Activated naive CD4-positive, alpha-beta T cell treated with Interleukin-2 at 50 U/mL for 16 hours (primary cell): ENCODE measurements around the gene TMEM98.
A peak's percentile ranks its signal among the peaks of the same experiment; 100 is the strongest.
"Not testable (repeated sequence)": the region's sequence is repeated elsewhere in the genome, so short reads cannot be mapped to it uniquely, and the experiment has no call there.

ENCODE experiments used
- DNase-seq: peaks from one replicate; pipeline ENCODE4 v3.0.0-alpha.2; 2020

TMEM98 gene

GRCh38 chr17:32943647-32944191 lies 15.8 kb downstream of the TMEM98 start:
- DNase-seq: no peak

GRCh38 chr17:32944248-32945020 lies 16.5 kb downstream of the TMEM98 start:
- DNase-seq: no peak

- DNase-seq: no peak
Observed at GRCh38 chr17:32946375-32947135, 18.6 kb downstream of the TMEM98 start.

DNA sequence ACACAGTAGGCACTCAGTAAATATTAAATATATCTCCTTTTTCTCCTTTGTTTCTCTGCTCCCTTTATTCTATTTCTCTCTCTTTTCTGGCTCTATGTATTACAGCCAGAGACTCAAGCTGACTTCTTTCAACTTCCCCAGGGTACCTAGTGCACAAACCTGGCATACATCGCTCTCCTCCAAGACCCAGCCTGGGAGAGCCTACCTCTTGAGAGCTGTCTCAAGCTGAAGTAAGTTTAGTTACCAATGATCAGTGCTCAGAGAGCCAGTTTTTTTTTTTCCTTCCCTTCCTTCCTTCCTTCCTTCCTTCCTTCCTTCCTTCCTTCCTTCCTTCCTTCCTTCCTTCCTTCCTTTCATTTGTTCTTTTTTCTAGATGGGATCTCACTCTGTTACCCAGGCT lies 19.8 kb downstream of the TMEM98 start:
- DNase-seq: no peak

- DNase-seq: no peak
Observed at GRCh38 chr17:32949181-32949580, 21.2 kb downstream of the TMEM98 start.

GRCh38 chr17:32952491-32952890 lies 24.5 kb downstream of the TMEM98 start:
- not testable (repeated sequence) for DNase-seq

- no peak for DNase-seq
Observed at GRCh38 chr17:32953045-32953444, 25.1 kb downstream of the TMEM98 start.

DNA sequence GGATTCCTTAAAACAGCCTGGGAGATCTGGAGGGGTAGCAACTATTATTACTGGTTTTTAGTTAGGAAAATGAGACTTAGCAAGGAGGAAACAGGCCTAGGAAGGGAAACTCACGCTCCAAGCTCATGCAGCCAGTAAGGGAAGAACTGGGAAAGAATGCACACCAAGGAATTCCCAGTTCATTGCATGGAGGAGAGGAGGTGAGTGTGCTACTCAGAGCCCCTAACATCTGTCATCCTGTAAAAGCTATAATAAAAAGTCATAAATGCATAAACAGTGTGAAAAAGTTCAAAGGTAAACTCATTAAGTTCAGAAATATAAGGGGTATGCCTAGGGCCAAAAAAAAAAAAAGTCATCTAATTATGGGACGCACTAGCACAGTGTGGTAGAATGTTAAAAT lies 25.9 kb downstream of the TMEM98 start:
- DNase-seq: no peak

- DNase-seq: no peak
Observed at GRCh38 chr17:32954477-32954876, 26.5 kb downstream of the TMEM98 start.

GRCh38 chr17:32955155-32955554 lies 27.2 kb downstream of the TMEM98 start:
- DNase-seq: no peak

DNA sequence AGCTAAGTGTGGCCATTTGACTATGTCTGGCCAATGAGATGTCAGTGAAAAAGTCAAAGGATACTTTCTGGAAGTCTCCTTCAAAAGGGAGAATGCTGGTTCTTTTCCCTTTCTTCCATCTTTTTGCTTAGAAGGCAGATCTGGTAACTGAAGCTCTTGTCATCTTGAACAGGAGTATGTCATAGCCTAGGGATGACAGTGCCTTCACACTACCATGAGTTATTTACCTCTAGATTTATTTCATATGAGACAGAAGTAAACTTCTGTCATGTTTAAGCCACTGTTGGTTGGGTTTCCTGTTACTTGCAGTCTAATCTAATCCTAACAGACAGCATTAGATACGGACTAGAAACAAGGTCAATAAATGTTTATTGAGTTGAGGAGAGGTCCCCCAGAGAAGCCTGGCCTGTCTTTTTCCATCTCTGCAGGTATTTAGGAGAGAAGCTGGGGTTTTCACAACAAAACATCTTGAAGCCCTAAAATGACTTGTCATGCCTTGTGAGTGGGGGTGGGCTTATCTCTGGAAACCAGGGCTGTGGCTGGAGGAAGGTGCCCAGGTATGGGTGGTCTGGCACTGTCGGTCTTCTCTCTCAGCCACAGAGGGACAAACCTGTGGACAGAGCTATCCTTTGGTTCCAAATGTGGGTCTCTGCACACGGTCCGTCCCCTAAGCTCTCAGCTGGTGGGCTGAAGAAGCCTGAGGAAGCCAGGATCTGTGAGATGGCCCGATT lies 28.5 kb downstream of the TMEM98 start:
- no peak for DNase-seq

GRCh38 chr17:32958418-32958817 lies 30.5 kb downstream of the TMEM98 start:
- DNase-seq: no peak

DNA sequence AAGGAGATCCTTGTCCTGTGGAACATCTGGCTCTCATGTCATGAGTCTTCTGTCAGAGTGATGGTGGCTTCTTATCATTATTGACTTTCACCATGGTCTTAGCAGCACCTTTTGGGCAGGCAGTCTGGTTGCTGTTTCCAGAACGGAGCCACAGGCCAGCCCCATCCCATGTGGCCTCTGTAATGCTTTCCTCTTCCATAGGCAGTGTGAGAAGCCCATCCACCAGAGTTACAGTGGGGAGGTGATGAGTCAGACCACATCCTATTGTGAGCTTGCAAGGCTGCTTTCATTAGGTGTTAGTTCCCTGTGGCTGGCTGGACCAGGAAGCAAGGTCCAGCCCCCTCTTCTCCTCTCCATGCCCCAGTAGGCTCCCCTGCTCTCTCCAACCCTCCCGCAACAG lies 32.9 kb downstream of the TMEM98 start:
- no peak for DNase-seq

DNA sequence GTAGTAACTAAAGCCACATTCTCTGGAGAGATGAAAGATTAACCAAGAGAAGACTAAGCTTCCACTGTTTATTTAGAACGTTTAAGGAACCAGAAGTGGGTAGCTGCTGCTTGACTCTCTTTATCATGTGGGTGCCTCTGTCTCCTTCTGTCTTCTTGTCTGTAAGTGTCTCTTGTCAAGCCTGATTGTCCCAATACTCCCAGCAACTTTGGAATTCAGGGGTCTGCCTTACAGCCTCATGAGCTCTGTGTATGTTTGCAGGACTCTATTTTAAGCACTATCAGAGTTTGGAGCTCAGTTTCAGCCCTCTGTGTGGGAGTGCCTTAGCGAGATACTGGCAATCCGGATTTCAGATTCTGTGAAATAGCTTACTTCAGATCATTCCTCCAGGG lies 34.4 kb downstream of the TMEM98 start:
- no peak for DNase-seq

DNA sequence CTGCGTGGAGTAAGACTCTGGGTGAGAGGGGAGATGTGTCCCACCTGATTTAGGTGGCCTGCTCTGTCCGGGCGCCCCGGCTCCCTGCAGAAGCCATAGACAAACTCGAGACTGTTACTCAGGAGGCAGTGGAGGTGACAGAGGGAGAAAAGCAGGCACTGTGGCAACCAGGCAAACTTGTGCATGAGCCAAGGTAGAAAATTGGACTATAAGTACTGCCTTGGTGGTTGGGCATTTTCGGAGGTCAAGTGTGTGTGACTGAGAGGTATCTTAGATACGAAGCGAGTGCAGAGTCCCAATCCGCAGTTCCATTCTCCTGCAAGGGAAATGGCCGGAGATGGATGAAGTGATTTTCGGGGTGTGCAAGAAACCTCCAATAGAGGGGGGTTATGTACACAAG lies 36.6 kb downstream of the TMEM98 start:
- no peak for DNase-seq

GRCh38 chr17:32969231-32969630 lies 41.3 kb downstream of the TMEM98 start:
- not testable (repeated sequence) for DNase-seq

GRCh38 chr17:32970281-32970680 lies 42.3 kb downstream of the TMEM98 start:
- no peak for DNase-seq

DNA sequence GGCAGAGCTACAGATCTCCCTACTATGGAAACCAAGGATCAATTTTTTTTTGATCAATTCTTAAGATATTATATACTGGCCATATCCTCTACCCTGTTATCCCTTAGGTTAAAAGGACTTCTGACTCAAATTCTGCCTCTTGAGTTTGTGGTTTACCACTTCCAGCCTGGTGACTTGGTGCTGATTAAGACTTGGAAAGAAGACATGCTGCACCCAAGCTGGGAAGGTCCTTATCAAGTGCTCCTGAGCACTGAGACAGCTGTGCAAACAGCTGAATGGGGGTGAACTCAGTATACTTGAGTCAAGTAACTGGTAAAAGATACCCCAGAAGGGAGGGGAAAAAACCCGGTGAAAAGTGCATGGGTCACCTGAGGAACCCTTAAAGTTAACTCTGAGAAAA lies 43.2 kb downstream of the TMEM98 start:
- DNase-seq: peak; percentile 2

GRCh38 chr17:32976131-32976530 lies 48.2 kb downstream of the TMEM98 start:
- no peak for DNase-seq

DNA sequence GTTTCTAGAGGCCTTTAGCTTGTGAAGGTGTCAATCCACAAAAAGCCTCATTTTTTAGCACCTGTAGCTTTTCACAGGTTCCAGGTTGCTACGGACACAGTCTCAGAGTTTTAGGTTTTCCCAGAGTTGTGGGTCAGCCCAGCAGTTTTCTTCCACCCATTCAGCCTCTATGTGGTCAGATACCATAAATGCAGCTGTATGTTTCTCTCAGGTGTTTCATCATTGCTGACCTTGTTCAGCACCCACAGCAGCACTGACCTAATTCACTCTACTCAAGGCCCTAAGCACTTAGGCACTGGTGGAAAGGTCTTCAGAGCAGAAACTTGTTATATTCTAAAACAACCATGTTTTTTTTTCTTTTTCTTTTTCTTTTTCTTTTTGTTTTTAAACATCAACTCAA lies 48.7 kb downstream of the TMEM98 start:
- DNase-seq: no peak

DNA sequence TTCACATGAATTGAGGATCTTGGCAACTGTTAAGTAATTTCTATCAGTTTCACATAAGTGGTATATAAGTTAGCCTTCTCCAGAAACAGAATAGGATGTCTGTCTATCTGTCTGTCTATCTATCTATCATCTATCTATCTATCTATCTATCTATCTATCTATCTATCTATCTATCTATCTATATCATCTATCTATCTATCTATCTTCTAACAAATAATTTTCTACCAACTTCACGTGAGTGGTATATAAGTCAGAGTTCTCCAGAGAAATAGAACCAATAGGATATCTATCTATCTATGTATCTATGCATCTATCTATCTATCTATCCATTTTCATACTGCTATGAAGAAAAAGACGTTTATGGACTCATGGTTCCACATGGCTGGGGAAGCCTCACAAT lies 52.3 kb downstream of the TMEM98 start:
- no peak for DNase-seq

DNA sequence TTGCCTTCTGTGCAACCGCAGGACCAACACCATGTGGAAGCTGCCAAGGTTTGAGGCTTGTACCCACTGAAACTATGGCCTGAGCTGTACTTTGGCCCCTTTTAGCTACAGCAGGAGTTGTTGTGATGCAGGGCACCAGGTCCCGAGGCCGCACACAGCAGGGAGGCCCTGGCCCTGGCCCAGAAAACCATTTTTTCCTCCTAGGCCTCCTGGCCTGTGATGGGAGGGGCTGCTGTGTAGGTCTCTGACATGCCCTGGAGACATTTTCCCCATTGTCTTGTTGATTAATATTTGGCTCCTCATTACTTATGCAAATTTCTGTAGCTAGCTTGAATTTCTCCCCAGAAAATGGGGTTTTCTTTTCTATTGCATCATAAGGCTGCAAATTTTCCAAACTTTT lies 53.7 kb downstream of the TMEM98 start:
- DNase-seq: not testable (repeated sequence)

GRCh38 chr17:32985050-32985756 lies 57.2 kb downstream of the TMEM98 start:
- no peak for DNase-seq
